AG20443 (cell line): ENCODE measurements around the gene TCF7L2.

Experiments used
- DNase-seq: peaks from one replicate; pipeline ENCODE4 v3.0.0; 2012; ENCODE audit warnings: low spot score, mixed read lengths

Gene TCF7L2

DNA sequence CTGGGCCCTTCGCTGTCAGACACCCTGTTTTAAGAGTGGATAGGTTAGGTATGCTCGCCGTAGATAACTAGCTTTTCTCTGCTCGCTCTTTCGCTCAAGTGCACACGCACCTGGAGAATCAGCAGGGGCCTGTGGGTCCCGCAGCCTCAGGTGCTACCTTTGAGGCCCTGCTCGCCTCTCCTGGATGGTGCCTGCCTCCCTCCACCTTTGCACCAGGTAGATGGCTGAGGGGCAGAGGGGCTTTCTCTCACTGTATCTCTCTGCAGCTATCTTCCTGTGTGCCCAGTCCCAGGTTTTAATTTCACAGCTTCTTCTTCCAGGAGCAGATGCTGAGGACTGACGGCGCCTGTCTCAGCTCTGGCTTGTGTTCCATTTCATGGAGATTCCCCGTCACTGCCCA, 227.9 kb downstream of the TCF7L2 start:
- no peak for DNase-seq

DNA sequence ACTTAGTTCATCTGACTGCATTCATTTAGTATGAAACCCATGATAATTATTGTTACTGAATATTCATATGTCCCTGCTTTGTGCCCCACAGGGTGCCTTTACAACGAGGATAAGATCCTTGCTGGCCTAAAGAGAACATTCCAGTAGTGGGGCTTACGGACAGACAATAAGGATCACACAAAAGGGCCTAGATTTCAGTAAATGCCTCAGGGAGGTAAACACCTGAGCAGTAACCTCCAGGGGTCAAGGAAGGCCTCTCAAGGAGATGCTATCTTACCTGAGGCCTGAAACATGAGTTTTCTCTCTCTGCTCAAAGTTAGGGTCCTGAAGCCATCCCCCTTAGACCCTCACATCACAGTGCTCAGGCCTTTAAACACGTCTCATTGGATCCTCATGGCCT, 228.7 kb downstream of the TCF7L2 start:
- no peak for DNase-seq

DNA sequence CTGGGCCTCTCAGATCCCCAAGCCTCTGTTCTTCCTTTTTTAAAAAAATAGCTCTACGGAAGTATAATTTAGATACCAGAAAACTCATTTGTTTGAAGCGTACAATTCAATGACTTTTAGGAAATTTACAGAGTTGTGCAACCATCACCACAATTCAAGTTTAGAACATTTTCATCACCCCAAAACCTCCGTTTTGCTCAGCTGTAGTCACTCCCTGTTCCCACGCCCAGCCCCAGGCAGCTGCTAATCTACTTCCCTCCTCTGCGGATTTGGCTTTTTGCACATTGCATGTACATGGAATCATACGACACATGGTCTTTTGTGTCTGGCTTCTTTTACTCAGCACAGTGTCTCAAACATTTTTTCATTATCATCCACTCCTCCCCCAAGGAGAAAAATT, 229.2 kb downstream of the TCF7L2 start:
- DNase-seq: no peak

DNA sequence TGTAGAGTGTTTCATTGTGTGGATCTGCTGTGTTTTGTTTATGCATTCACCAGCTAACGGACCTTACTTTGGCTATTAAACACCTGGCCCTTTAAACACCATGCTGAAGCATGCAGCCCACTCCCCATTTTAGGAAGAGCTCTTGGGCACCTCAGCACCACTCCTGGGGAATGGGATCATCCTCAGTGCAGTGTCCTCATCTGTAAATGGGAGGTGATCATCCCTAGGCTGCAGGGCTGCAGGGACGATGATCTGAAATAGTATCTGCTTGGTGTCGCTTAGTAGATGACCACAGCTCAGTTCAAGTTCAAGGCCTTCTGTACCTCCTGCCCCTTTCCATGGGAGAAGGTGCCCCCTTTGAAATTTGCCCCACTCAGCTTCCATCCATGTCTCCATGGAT, 229.9 kb downstream of the TCF7L2 start:
- no peak for DNase-seq

DNA sequence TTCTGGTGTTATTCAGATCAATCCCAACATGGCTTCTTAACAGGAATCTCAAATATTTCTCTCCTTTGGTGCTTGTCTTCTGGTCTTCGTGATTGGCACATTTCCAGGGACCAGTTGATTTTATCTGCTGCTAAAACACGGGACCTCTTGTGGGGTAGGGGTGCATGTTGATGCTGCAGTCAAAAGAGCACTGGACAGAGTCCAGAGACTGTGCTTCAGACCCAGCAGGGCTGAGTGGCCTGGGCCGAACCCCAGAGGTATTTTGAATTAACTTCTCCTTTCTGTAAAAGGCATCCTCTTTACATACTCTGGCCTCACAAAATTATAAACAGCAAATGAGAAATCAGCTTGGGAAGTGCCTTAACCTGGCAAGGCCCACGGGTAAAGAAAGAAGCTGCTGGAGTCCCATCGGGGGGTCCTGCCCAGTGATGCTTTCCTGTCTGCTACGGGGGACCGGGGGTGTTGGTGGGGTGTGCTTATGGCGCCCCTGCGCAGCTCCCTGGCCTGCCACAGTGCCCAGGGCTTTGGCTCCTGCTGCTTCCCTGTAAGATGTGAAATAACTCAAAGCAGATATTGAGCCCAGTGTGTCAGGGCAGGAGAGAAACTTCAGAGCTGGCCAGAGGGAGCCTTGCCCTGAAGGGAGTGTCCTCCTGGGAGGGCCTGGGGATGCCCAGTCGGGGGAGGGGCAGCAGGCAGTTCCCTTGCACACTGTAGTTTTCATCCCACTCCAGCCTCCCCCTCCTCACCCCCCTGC, 230.5 kb downstream of the TCF7L2 start:
- DNase-seq: no peak

DNA sequence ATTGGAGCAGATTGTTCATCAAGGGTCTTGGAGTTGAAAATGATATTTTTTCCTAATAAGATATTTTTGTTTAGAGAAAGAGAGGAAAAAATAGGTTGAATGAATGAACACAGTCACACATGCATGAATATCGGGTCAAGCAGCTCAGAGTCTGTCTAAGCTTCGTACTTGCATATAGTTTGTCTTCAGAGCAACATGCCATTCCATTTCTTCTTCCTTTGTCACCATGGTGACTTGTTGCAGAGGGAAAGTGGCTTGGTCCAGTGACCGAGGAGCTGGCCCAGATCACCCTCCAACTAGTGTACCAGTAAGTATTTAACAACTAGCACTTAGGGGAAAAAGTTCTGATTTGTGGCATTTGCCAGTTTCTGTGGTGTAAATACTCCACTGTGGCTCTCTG, 232.1 kb downstream of the TCF7L2 start:
- DNase-seq: no peak

DNA sequence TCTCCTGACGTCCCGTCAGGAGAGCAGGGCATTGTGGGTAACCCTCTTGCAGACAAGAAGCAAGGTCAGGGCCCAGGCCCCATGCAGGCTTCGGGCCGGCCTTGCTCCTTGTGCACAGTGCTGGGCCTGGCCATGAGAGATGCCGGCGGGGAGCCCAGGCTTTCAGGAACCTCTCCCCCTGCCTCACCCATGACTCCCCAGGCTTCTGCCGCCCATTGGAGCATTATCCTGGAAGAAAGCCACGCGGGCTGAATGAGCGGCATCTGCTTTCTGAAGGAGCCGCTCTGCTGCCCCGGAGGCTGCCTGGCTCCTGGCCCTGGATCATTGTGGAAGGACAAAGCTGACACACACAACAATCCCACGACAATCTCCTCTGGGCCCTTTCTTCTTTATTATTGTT, 233.5 kb downstream of the TCF7L2 start:
- no peak for DNase-seq

DNA sequence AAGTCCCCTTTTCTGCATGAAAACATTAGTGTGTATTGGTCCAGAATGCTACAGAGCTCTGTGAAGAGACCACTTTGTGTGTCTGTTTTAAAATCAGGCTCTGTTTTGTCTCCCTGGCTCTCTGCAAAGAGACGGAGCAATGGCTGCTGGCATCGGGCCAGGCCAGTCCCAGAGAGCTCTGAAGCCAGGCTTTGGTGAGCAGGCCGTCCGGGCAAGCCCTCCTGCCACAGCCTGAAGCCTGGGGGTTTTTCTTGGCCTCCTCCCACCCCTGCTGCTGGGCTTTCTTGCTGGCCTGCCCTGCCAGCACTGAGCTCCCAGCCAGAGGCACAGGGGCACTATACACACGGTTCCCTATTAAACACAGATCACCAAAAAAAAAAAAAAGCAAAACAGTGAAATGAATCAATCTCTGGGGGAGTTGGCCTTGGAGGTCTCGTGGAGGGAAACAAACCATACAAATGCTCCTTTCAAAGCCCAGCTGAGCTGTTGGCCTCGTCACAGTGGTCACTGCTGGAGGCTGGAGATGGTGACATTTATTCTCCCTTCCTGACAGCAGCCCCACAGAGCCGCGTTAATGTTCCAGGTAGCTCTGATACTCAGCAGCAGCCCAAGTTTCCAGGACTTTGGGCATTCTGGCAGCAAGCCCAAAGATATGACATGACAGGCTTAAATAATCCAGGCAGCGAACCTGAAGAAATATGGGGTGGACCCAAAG, 237.2 kb downstream of the TCF7L2 start:
- DNase-seq: no peak

DNA sequence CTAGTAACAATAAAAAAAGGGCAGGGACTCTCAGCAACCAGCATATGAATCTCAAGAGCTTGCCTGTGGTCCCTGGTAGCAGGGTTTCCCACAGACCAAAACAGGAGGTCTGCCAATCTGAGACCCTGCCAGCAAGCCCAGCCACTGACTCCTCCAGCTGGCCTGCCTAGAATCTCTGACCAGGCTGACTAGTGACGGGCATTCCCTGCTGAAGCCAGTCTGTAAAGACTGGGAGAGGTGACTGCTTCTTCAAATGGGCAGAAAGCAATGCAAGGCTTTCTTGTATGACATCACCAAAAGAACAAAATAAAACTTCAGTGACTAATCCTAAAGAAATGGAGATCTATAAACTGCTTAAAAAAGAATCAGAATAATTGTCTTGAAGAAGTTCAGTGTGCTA, 249.4 kb downstream of the TCF7L2 start:
- DNase-seq: peak; percentile 43

DNA sequence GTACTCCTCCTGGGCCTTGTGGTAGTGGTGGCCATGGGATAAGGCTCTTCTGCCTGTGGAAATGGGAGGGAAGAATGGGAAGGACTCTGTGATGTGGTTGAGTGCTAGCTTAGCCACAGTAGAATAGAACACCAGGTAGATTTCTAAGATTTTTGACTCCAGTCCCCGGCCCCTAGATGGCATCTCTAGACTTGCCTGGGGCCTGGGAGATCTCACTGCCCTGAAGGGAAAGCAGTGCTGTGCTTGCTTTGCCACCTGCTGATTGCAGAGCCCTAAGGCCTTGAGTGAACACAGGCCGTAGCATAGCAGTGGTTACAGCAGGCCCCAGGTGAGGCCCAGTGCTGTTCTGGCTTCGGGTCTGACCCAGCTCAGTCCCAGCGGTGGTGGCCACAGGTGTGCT, 252.0 kb downstream of the TCF7L2 start:
- DNase-seq: no peak

DNA sequence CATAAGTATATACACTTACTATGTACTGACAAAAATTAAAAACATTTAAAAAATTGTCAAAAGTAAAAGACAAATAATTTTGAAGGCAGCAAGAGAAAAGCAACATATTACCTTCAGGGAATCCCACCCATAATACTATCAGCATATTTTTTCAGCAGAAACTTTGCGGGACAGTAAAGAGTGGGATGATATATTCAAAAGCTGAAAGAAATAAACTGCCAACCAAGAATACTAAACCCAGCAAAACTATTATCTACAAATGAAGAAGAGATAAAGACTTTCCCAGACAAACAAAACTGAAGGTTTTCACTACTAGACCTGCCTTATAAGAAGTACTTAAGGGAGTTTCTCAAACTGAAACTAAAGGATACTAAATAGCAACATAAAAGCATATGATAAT, 257.9 kb downstream of the TCF7L2 start:
- no peak for DNase-seq

DNA sequence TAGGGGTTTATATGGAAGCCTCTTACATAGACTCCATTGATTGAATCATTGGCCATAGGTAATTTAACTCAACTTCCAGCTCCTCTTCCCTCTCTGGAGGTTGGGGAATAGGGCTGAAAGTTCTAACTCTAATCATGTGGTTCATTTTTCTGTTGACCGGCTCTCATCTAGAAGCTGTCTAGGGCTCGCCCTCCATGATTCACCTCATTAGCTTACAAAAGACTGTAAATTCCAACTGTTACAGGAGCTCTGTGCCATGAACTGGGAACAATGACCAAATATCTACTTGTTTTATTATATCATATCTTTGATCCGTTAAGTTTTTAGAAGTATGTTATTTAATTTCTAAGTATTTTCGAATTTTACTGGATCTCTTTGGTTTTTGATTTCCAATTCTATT, 263.0 kb downstream of the TCF7L2 start:
- no peak for DNase-seq

DNA sequence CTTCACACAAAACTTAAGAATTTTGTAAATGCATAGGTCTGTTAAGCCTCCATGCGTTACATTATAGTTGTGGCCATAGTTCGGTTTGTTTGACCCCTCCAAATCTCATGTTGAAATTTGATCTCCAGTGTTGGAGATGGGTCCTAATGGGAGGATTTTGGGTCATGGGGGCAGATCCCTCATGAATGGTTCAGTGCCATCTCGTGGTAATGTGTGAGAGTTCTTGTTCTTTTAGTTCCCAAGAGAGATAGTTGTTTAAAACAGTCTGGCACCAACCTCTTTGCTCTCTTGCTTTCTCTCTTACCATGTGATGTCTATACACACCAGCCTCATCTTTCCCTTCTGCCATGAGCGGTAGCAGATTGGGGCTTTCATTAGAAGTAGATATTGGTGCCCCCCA, 264.3 kb downstream of the TCF7L2 start:
- DNase-seq: no peak

DNA sequence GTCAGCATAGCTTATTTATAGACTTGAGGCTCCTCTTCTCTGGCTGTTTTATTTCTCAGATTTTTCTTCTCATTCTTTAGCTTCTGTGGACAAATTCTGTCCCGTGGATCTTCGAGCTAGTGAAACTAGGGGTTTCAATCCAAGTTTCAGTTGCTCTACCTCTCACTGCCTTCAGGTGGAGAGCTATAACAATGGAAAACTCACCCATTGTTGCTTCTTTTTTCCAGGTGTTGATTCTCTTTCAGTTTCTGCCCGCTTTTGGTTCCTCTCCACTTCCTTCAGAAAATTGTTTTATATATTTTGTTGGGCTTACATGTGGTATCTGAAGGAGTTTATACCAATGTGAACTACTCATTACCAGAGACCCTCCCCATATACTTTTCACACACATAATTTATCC, 266.1 kb downstream of the TCF7L2 start:
- DNase-seq: no peak
